Testis (tissue), 3 donors: Measurements from ENCODE around the gene DCLK2. TPM values are rescaled to one million over a fixed set of nuclear protein-coding genes. Genes with fewer than 3 reads are reported as not detected.

Experiments
- DNase-seq: peaks from one replicate; pipeline ENCODE4 v3.0.0-alpha.2; 2019
- H3K27ac ChIP-seq, 2 donors: fragments of 200-600 bp; sonication (generic); one replicate each; pipeline ENCODE4 v1.5.1; 2019
- H3K27me3 ChIP-seq: fragments of 200-600 bp; sonication (generic); one replicate; pipeline ENCODE4 v1.5.1; 2019
- H3K36me3 ChIP-seq: fragments of 200-600 bp; sonication (generic); one replicate; pipeline ENCODE4 v1.5.1; 2017; ENCODE audit warnings: low read depth; ENCODE audit errors: missing control alignments
- H3K4me1 ChIP-seq: fragments of 200-600 bp; sonication (generic); one replicate; pipeline ENCODE4 v1.5.1; 2019
- H3K4me3 ChIP-seq, 2 donors: fragments of 200-600 bp; sonication (generic); one replicate each; pipeline ENCODE4 v1.5.1; 2017 to 2019
- H3K9me3 ChIP-seq: fragments of 200-600 bp; sonication (generic); one replicate; pipeline ENCODE4 v1.5.1; 2017
- CTCF ChIP-seq, 3 experiments: fragments of 450-650 bp in 2 of 3; fragments of 200-600 bp in 1 of 3; sonication (generic) in 1 of 3; IDR thresholded peaks; one replicate each; pipeline ENCODE4 v1.5.1; 2016 to 2019; ENCODE audit warnings: antibody characterized with exemption in 3 of 3, mild to moderate bottlenecking in 2 of 3, moderate library complexity in 1 of 3
- POLR2A ChIP-seq: fragments of 450-650 bp; IDR thresholded peaks from one replicate; pipeline ENCODE4 v1.6.1; 2017; ENCODE audit warnings: antibody characterized with exemption, mild to moderate bottlenecking, moderate library complexity
- WGBS, 2 donors: methylation state at CpG; one replicate each; pipeline ENCODE4 v1.1.5; 2018; 5-methylcytosine and 5-hydroxymethylcytosine counted together
- intact Hi-C: fragments of 100-400 bp; cut with DNase I; formaldehyde crosslinking; loops from one replicate; pipeline ENCODE4 v1.15.1; 2023; ENCODE audit warnings: low total_unique reads
- polyA plus RNA-seq: library from polyadenylated mRNA; stranded (reverse); fragments of 350-450 nt; fragmentation: Illumina TruSeq; extraction: RNeasy Lipid Tissue Mini Kit (QIAGEN cat#74804); gene quantifications from one replicate; pipeline ENCODE4 v1.2.3, GENCODE V29; 2014; ENCODE audit warnings: low read depth, low replicate concordance; ENCODE audit not compliant: insufficient read depth
- total RNA-seq, 2 donors: library from RNA; depleted of rRNA; stranded (reverse); fragments of >200 nt; gene quantifications; one replicate each; pipeline ENCODE4 v1.2.3, GENCODE V29; 2016

Gene DCLK2
- total and polyA plus RNA-seq, 3 donors from 2014 or later: 6.1 to 18.4 (median 14.8) TPM

GRCh38 chr4:150265806-150266205 is 187.6 kb downstream of the DCLK2 start:
- Histone ChIP-seq H3K4me1 (no peaks in the 10 kb centered on the region), H3K9me3 (no peaks in the 10 kb centered on the region), H3K27me3 (no peaks in the 10 kb centered on the region), H3K36me3 (no peaks in the 10 kb centered on the region), H3K27ac (no peak overlapping the region), H3K4me3 (no peak overlapping the region)
- WGBS, 2 donors: 88 to 94% methylated on average over 1 of the region's 1 CpG
- DNase-seq: no peak
- intact Hi-C loops: no loop called here
- TF ChIP-seq POLR2A (no peak), CTCF (IDR thresholded peaks at IDR 0.05) (no peak)

- no peak for DNase-seq
- Histone ChIP-seq H3K27me3 (no peaks in the 10 kb centered on the region), H3K4me1 (no peaks in the 10 kb centered on the region), H3K27ac (no peak overlapping the region), H3K4me3 (no peak overlapping the region), H3K9me3 (no peaks in the 10 kb centered on the region), H3K36me3 (no peaks in the 10 kb centered on the region)
- intact Hi-C loops: no loop called here
- TF ChIP-seq CTCF (IDR thresholded peaks at IDR 0.05): no peak
- TF ChIP-seq POLR2A: no peak
- 68 to 76% methylated on average over 1 of the region's 1 CpG for WGBS, 2 donors
Measured at GRCh38 chr4:150268444-150268843, 190.2 kb downstream of the DCLK2 start.

- 93 to 100% methylated on average over 2 of the region's 2 CpGs for WGBS, 2 donors
- TF ChIP-seq POLR2A: no peak
- no peak for TF ChIP-seq CTCF (IDR thresholded peaks at IDR 0.05)
Measured at GRCh38 chr4:150278206-150278605, 200.0 kb downstream of the DCLK2 start.

GRCh38 chr4:150280081-150280895 is 202.0 kb downstream of the DCLK2 start:
- H3K4me1 ChIP-seq: no peaks in the 10 kb centered on the region
- 58 to 76% methylated on average over 8 to 9 of the region's 9 CpGs for WGBS, 2 donors
- H3K9me3 ChIP-seq: no peaks in the 10 kb centered on the region
- no peak for DNase-seq
- H3K4me3 ChIP-seq: no peak overlapping the region
- no peak overlapping the region for H3K27ac ChIP-seq
- no peaks in the 10 kb centered on the region for H3K27me3 ChIP-seq
- TF ChIP-seq POLR2A (no peak), CTCF (IDR thresholded peaks at IDR 0.05) (no peak)
- no peaks in the 10 kb centered on the region for H3K36me3 ChIP-seq
- intact Hi-C loops: no loop called here

More at GRCh38 chr4:150278206-150278605, 200.0 kb downstream of the DCLK2 start:
- no peak for DNase-seq
- no peaks in the 10 kb centered on the region for H3K27me3 ChIP-seq
- no peaks in the 10 kb centered on the region for H3K9me3 ChIP-seq
- no peaks in the 10 kb centered on the region for H3K36me3 ChIP-seq
- H3K27ac ChIP-seq: no peak overlapping the region
- no peak overlapping the region for H3K4me3 ChIP-seq
- intact Hi-C loops: no loop called here
- no peaks in the 10 kb centered on the region for H3K4me1 ChIP-seq

GRCh38 chr4:150280975-150281374 is 202.7 kb downstream of the DCLK2 start:
- no peaks in the 10 kb centered on the region for H3K27me3 ChIP-seq
- intact Hi-C loops: no loop called here

More at GRCh38 chr4:150280975-150281374, 202.7 kb downstream of the DCLK2 start:
- H3K4me3 ChIP-seq: no peak overlapping the region
- H3K9me3 ChIP-seq: no peaks in the 10 kb centered on the region
- TF ChIP-seq CTCF (IDR thresholded peaks at IDR 0.05) (no peak), POLR2A (no peak)
- H3K36me3 ChIP-seq: no peaks in the 10 kb centered on the region
- no peaks in the 10 kb centered on the region for H3K4me1 ChIP-seq
- DNase-seq: no peak
- no peak overlapping the region for H3K27ac ChIP-seq
- 96% methylated on average over 8 of the region's 8 CpGs for WGBS, 2 donors
